Eye (tissue), 1 donor: ENCODE measurements around the gene SGSM2.

ENCODE experiments used
- DNase-seq: peaks from one replicate; pipeline ENCODE4 v3.0.0-alpha.2; 2015

Gene SGSM2

GRCh38 chr17:2387086-2388019, 50.1 kb downstream of the SGSM2 start:
- no peak for DNase-seq

- peak; percentile 62 for DNase-seq
These were observed 50.9 kb downstream of the SGSM2 start for GRCh38 chr17:2388020-2388682.

- DNase-seq, result peak; percentile 54
These were observed 51.4 kb downstream of the SGSM2 start for GRCh38 chr17:2388683-2389055.

GRCh38 chr17:2390199-2390836, 53.0 kb downstream of the SGSM2 start:
- DNase-seq, result no peak

GRCh38 chr17:2391597-2392251, 54.4 kb downstream of the SGSM2 start:
- DNase-seq, result no peak

- peak; percentile 97 for DNase-seq
These were observed 55.2 kb downstream of the SGSM2 start for GRCh38 chr17:2392252-2393173.

- DNase-seq, result peak; percentile 94
These were observed 56.1 kb downstream of the SGSM2 start for GRCh38 chr17:2393174-2393953.

- no peak for DNase-seq
These were observed 56.9 kb downstream of the SGSM2 start for GRCh38 chr17:2393954-2394749.

GRCh38 chr17:2394775-2395201, 57.5 kb downstream of the SGSM2 start:
- DNase-seq, result no peak

- no peak for DNase-seq
These were observed 58.2 kb downstream of the SGSM2 start for GRCh38 chr17:2395258-2396181.

- no peak for DNase-seq
These were observed 58.9 kb downstream of the SGSM2 start for GRCh38 chr17:2396192-2396567.

GRCh38 chr17:2396568-2397246, 59.4 kb downstream of the SGSM2 start:
- peak; percentile 95 for DNase-seq

- DNase-seq, result no peak
These were observed 60.2 kb downstream of the SGSM2 start for GRCh38 chr17:2397247-2398171.

GRCh38 chr17:2398182-2398581, 60.9 kb downstream of the SGSM2 start:
- DNase-seq, result no peak

GRCh38 chr17:2398655-2399571, 61.6 kb downstream of the SGSM2 start:
- DNase-seq, result peak; percentile 86
